ENCODE measurements around the gene COL20A1.

COL20A1 gene

GRCh38 chr20:63370618-63371187, 77.7 kb downstream of the COL20A1 start:
- H3K9ac ChIP-seq (ENCODE audit: low read length): no peak overlapping the region
- no peak overlapping the region for H3K4me3 ChIP-seq (ENCODE audit: low read length)
- no peaks in the 10 kb centered on the region for H3K27me3 ChIP-seq (ENCODE audit: control insufficient read depth, insufficient read depth, low read length)
- H3K27ac ChIP-seq (ENCODE audit: low read length): no peak overlapping the region
- peaks cover 5% of the 10 kb centered on the region for H3K4me1 ChIP-seq (ENCODE audit: control insufficient read depth, low read depth, low read length)
- no peaks in the 10 kb centered on the region for H3K36me3 ChIP-seq (ENCODE audit: control insufficient read depth, low read depth, low read length)
- H3K9me3 ChIP-seq (ENCODE audit: control insufficient read depth, low read depth, low read length): no peaks in the 10 kb centered on the region

- no peaks in the 10 kb centered on the region for H3K9me3 ChIP-seq (ENCODE audit: control insufficient read depth, low read depth, low read length)
- no peak overlapping the region for H3K4me3 ChIP-seq (ENCODE audit: low read length)
- H3K36me3 ChIP-seq (ENCODE audit: control insufficient read depth, low read depth, low read length): no peaks in the 10 kb centered on the region
- no peak overlapping the region for H3K27ac ChIP-seq (ENCODE audit: low read length)
- H3K4me1 ChIP-seq (ENCODE audit: control insufficient read depth, low read depth, low read length): peaks cover 5% of the 10 kb centered on the region
- H3K9ac ChIP-seq (ENCODE audit: low read length): no peak overlapping the region
- H3K27me3 ChIP-seq (ENCODE audit: control insufficient read depth, insufficient read depth, low read length): no peaks in the 10 kb centered on the region
Observed at GRCh38 chr20:63371291-63371865, 78.4 kb downstream of the COL20A1 start.

DNA sequence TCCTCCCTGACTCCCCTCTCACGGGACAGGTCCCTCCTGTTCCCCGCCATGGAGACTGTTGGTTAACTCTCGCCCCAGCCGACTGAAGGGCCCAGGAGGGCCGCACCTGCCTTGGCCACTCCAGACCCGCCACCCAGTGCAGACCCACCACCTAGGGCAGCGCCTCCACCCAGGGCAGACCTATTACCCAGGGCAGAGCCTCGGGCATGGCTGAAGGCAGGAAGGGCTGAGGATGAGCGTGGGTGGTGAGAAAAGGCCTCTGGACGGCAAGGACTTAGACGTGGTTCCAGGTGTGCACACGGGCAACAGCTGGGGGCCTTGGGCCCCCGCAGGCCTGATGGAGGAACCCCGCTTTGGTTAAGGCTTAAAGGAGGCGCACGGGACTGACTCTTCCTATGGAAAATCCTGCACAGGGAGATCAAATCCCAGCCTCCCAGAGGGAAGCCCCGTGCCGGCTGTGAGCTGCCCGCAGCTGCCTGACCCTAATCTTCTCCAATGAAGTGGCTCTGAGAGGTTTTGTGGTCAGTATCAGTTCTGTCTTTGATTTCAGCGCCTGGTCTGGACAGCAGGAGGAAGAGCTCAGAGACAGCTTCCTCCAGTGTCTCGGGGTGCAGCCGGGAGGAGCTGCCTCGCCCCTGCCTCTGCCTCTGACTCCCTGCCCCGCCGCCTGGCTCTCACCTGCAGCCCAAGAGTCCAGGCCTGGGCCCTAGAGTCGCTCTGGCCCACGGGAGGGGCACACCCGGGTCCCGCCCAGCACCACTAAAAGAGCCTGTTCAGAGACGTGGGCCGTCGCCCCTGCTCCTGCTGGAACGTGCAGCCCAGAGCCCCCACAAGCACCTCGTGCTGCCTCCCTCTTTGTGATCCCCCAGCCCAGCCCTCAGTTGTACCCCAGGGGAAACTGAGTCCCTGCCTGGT, 80.2 kb downstream of the COL20A1 start:
- H3K27ac ChIP-seq (ENCODE audit: low read length): no peak overlapping the region
- peaks cover 5% of the 10 kb centered on the region for H3K27me3 ChIP-seq (ENCODE audit: control insufficient read depth, insufficient read depth, low read length)
- H3K4me3 ChIP-seq (ENCODE audit: low read length): no peak overlapping the region
- peaks cover 5% of the 10 kb centered on the region for H3K4me1 ChIP-seq (ENCODE audit: control insufficient read depth, low read depth, low read length)
- H3K9ac ChIP-seq (ENCODE audit: low read length): no peak overlapping the region
- H3K9me3 ChIP-seq (ENCODE audit: control insufficient read depth, low read depth, low read length): no peaks in the 10 kb centered on the region
- no peaks in the 10 kb centered on the region for H3K36me3 ChIP-seq (ENCODE audit: control insufficient read depth, low read depth, low read length)

DNA sequence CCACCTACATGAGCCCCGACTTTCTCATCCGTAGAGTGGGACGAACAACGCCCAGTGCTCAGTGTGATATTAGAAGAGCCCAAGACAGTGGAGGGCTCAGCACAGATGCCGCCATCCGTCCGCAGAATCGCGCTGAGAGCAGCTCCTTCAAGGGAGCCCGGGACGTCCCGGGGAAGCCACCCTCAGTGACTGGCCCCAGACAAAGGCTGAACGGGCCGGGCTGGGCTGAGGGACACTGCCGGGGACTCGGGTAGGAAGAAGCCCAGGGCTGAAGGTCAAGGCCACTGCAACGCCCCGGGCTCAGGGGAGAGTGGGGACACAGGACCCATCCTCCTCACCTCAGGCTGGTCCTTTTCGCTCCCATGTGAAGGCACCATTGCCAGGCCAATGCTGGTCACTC, 81.0 kb downstream of the COL20A1 start:
- Histone ChIP-seq H3K4me1 (ENCODE audit: control insufficient read depth, low read depth, low read length) (peaks cover 8% of the 10 kb centered on the region), H3K9me3 (ENCODE audit: control insufficient read depth, low read depth, low read length) (no peaks in the 10 kb centered on the region), H3K27me3 (ENCODE audit: control insufficient read depth, insufficient read depth, low read length) (peaks cover 10% of the 10 kb centered on the region), H3K4me3 (ENCODE audit: low read length) (no peak overlapping the region), H3K27ac (ENCODE audit: low read length) (no peak overlapping the region), H3K9ac (ENCODE audit: low read length) (no peak overlapping the region), H3K36me3 (ENCODE audit: control insufficient read depth, low read depth, low read length) (no peaks in the 10 kb centered on the region)

- Histone ChIP-seq H3K36me3 (ENCODE audit: control insufficient read depth, low read depth, low read length) (no peaks in the 10 kb centered on the region), H3K27me3 (ENCODE audit: control insufficient read depth, insufficient read depth, low read length) (peaks cover 10% of the 10 kb centered on the region)
Observed at GRCh38 chr20:63374504-63374903, 81.5 kb downstream of the COL20A1 start.

GRCh38 chr20:63375438-63375837, 82.5 kb downstream of the COL20A1 start:
- Histone ChIP-seq H3K9ac (ENCODE audit: low read length) (no peak overlapping the region), H3K27me3 (ENCODE audit: control insufficient read depth, insufficient read depth, low read length) (peaks cover 10% of the 10 kb centered on the region), H3K9me3 (ENCODE audit: control insufficient read depth, low read depth, low read length) (no peaks in the 10 kb centered on the region), H3K4me1 (ENCODE audit: control insufficient read depth, low read depth, low read length) (peaks cover 8% of the 10 kb centered on the region), H3K36me3 (ENCODE audit: control insufficient read depth, low read depth, low read length) (no peaks in the 10 kb centered on the region), H3K4me3 (ENCODE audit: low read length) (no peak overlapping the region), H3K27ac (ENCODE audit: low read length) (no peak overlapping the region)

More at GRCh38 chr20:63374504-63374903, 81.5 kb downstream of the COL20A1 start:
- peaks cover 8% of the 10 kb centered on the region for H3K4me1 ChIP-seq (ENCODE audit: control insufficient read depth, low read depth, low read length)
- H3K27ac ChIP-seq (ENCODE audit: low read length): no peak overlapping the region
- no peaks in the 10 kb centered on the region for H3K9me3 ChIP-seq (ENCODE audit: control insufficient read depth, low read depth, low read length)
- H3K9ac ChIP-seq (ENCODE audit: low read length): no peak overlapping the region
- H3K4me3 ChIP-seq (ENCODE audit: low read length): no peak overlapping the region

DNA sequence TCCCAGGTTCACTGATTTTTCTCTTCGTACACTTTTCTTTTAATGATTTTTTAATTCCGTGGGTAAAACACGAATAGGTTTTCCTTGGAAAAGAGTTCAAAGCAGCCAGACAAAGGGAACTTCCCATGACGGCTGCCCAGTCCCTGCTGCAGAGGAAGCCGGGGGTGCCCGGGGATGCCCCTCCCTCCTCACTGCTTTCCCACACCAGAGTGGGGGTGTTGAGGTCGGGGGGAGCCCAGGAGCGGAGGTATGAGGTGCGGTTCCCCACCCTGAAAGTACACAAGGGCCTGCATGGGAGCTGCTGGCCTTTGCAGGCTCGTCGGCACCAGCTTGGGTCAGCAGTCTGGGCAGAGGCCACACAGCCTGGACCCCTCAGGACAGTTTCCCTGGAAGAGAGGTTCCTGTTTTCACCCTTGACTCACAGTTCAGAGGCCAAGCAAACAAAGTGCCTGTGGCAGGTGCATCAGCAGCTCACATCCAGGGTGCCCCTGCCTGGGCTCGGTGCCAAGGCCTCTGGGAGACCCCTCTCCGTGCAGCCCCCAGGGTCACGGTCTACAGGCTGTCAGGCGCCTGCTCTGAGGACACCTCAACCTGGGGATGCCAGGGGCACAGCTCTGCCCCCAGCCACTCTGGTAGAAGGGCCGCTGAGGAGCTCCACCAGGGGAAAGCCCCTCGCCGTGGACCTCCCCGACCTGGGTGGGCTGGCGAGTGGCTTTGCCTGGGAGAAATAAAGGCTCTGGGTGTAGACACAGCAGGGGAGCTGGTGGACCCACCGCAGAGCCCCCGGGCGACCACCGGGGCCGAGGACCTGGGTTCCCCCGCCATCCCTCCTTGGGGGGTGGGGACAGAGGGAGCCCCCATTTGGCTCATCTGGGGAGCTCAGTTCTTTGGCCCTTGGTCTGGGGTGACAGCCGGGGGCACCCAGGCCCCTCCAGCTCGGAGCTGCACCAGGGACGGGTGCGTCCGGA, 83.6 kb downstream of the COL20A1 start:
- peaks cover 10% of the 10 kb centered on the region for H3K27me3 ChIP-seq (ENCODE audit: control insufficient read depth, insufficient read depth, low read length)
- peaks cover 8% of the 10 kb centered on the region for H3K4me1 ChIP-seq (ENCODE audit: control insufficient read depth, low read depth, low read length)
- no peaks in the 10 kb centered on the region for H3K9me3 ChIP-seq (ENCODE audit: control insufficient read depth, low read depth, low read length)
- no peak overlapping the region for H3K4me3 ChIP-seq (ENCODE audit: low read length)
- no peak overlapping the region for H3K27ac ChIP-seq (ENCODE audit: low read length)
- no peak overlapping the region for H3K9ac ChIP-seq (ENCODE audit: low read length)
- no peaks in the 10 kb centered on the region for H3K36me3 ChIP-seq (ENCODE audit: control insufficient read depth, low read depth, low read length)

GRCh38 chr20:63377256-63377941, 84.4 kb downstream of the COL20A1 start:
- Histone ChIP-seq H3K9me3 (ENCODE audit: control insufficient read depth, low read depth, low read length) (no peaks in the 10 kb centered on the region), H3K27me3 (ENCODE audit: control insufficient read depth, insufficient read depth, low read length) (peaks cover 10% of the 10 kb centered on the region), H3K9ac (ENCODE audit: low read length) (no peak overlapping the region), H3K36me3 (ENCODE audit: control insufficient read depth, low read depth, low read length) (no peaks in the 10 kb centered on the region), H3K27ac (ENCODE audit: low read length) (no peak overlapping the region), H3K4me1 (ENCODE audit: control insufficient read depth, low read depth, low read length) (peaks cover 8% of the 10 kb centered on the region), H3K4me3 (ENCODE audit: low read length) (no peak overlapping the region)

- Histone ChIP-seq H3K36me3 (ENCODE audit: control insufficient read depth, low read depth, low read length) (no peaks in the 10 kb centered on the region), H3K4me1 (ENCODE audit: control insufficient read depth, low read depth, low read length) (peaks cover 8% of the 10 kb centered on the region), H3K9ac (ENCODE audit: low read length) (no peak overlapping the region), H3K9me3 (ENCODE audit: control insufficient read depth, low read depth, low read length) (no peaks in the 10 kb centered on the region), H3K27me3 (ENCODE audit: control insufficient read depth, insufficient read depth, low read length) (peaks cover 10% of the 10 kb centered on the region), H3K27ac (ENCODE audit: low read length) (no peak overlapping the region), H3K4me3 (ENCODE audit: low read length) (no peak overlapping the region)
Observed at GRCh38 chr20:63377951-63378381, 85.0 kb downstream of the COL20A1 start.

GRCh38 chr20:63378626-63379025, 85.6 kb downstream of the COL20A1 start:
- H3K27me3 ChIP-seq (ENCODE audit: control insufficient read depth, insufficient read depth, low read length): peaks cover 10% of the 10 kb centered on the region
- no peak overlapping the region for H3K27ac ChIP-seq (ENCODE audit: low read length)
- H3K4me3 ChIP-seq (ENCODE audit: low read length): no peak overlapping the region
- H3K9ac ChIP-seq (ENCODE audit: low read length): no peak overlapping the region
- no peaks in the 10 kb centered on the region for H3K9me3 ChIP-seq (ENCODE audit: control insufficient read depth, low read depth, low read length)
- no peaks in the 10 kb centered on the region for H3K36me3 ChIP-seq (ENCODE audit: control insufficient read depth, low read depth, low read length)
- H3K4me1 ChIP-seq (ENCODE audit: control insufficient read depth, low read depth, low read length): peaks cover 8% of the 10 kb centered on the region
